Daoy (cell line): ENCODE results near the gene CD226. TPM values are rescaled to one million over a fixed set of nuclear protein-coding genes. Genes with fewer than 3 reads are reported as not detected.

ENCODE experiments used
- DNase-seq: peaks from one replicate; pipeline ENCODE4 v3.0.0-alpha.2; 2015; ENCODE audit warnings: low read depth
- total RNA-seq: library from RNA; depleted of rRNA; stranded (reverse); fragments of >200 nt; shearing (Covaris generic); gene quantifications from 2 replicates; pipeline ENCODE4 v1.2.3, GENCODE V29; 2014

Gene CD226
- total RNA-seq, 1 experiment from 2014 or later, result 0.91 TPM

DNA sequence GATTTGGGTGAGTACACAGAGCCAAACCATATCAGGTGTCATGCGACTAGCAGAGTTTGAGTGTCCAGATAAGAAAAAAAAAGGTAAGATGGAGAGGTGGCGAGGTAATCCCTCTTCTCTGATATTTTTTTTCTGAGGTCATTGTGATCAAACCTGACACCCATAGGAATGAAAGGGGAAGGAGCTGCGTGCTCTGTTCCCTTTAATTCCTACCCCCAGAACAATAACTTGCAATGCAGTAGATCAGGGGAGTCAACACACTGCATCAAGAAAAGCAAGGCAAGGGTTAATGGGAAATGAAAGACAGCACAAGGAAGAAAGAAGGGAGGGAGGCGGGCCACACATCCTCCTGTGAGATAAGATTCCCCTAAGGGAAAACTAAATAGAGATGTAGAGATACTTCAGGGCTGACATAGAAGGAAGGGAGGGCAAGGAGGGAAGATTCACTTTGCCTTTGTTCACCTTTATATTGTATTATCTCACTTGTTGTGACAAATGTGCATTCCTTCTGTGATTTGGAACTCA lies 132.8 kb downstream of the CD226 start:
- DNase-seq, result no peak

DNA sequence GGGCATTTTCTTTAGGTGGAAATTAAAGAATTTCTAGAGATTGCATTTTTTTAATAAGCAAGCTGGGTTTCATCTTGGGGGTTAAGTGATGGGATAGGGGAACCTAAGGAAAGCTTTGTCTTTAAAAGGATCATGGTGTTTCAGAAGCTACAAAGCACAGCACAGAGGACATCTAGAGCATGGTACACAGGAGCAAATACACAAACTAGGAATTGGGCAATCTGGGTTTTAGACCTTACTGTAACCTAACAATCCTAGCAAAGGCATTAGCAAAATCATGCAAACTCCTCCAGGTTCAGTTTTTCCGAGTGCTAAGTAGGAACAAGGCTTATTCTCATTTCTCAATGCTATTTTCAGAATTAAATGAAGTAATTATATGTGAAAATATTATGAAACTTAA lies 134.1 kb downstream of the CD226 start:
- no peak for DNase-seq

DNA sequence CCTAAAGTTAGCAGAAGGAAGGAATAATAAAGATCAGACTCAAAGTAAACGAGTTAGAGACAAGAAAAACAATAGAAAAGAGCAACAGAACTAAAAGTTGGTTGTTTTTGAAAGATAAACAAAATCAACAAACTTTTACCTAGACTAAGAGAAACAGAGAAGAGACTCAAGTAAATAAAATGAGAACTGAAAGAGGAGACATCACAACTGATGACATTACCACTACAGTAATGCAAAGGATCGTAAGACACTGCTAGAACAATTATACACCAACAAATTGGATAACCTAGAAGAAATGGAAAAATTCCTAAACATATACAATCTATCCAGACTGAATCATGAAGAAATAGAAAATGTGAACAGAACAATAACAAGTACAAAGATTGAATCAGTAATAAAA lies 139.3 kb downstream of the CD226 start:
- DNase-seq, result no peak

DNA sequence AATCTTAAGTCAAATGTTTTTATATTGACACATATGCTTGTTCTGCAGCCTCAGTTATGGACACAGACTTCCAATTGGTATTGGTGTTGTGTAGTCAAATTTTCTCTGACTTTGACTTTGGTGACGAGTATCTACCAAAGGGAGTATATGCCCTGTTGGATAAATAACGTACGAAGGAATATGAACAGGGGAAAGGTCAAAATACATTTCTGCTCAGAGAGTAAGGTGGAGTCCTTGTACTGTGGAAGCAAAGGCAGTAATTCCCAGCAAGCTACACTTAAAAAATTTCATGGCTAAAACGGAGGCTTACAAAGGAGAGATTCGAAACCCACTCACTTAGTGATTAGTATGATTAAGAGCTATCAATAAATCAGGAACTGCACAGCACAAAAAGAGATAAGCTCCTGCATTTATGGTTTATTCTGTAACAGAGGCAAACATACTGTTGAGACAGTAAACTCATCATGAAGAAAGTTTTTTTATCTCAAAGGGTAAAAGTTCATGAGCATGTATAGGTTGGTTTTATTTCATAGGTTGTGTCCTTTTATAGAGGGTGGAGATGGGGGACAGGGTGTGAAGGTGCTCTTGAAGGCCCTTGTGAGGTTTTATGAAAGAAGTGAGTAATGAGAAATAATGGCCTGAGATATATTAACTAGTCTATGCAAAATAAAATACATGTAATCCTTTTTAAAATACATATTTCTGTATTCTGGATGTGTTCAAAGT lies 142.7 kb downstream of the CD226 start:
- no peak for DNase-seq
